ENCODE results near the gene C1orf185. TPM values are rescaled to one million over a fixed set of nuclear protein-coding genes. Genes with fewer than 3 reads are reported as not detected.
"Not testable (repeated sequence)": the region's sequence is repeated elsewhere in the genome, so short reads cannot be mapped to it uniquely, and the experiment has no call there.

Gene C1orf185
- polyA plus RNA-seq, 1 donor (not counting 4 experiments of a cell fraction or from before 2014, with no cell fraction given) = not detected

GRCh38 chr1:51133045-51133444 is 31.0 kb downstream of the C1orf185 start:
- H2AFZ ChIP-seq (ENCODE audit: control insufficient read depth, low read length) = no peak overlapping the region
- H3K27ac ChIP-seq (ENCODE audit: control insufficient read depth, insufficient read depth, low read length) = no peak overlapping the region
- no peaks in the 10 kb centered on the region for H3K36me3 ChIP-seq (ENCODE audit: control insufficient read depth in 2 of 2, extremely low read depth in 1 of 2, insufficient read depth in 2 of 2, low read length in 2 of 2)
- no peaks in the 10 kb centered on the region for H3K9me1 ChIP-seq (ENCODE audit: control insufficient read depth, extremely low read depth, insufficient read depth, low read length)
- no peaks in the 10 kb centered on the region for H4K20me1 ChIP-seq (ENCODE audit: control insufficient read depth, extremely low read depth, insufficient read depth, low read length)
- H3K9me3 ChIP-seq (ENCODE audit: control insufficient read depth, low read depth, low read length) = no peaks in the 10 kb centered on the region
- no peak for DNase-seq (ENCODE audit: low read depth, low spot score)
- H3K4me2 ChIP-seq (ENCODE audit: control insufficient read depth, extremely low read depth, insufficient read depth, low read depth, low read length) = no peak overlapping the region
- no peak for FAIRE-seq
- H3K27me3 ChIP-seq (ENCODE audit: control insufficient read depth, extremely low read depth, insufficient read depth, low read length) = no peaks in the 10 kb centered on the region
- no peak overlapping the region for H3K4me3 ChIP-seq (ENCODE audit: control insufficient read depth in 2 of 3, extremely low read depth in 1 of 3, insufficient read depth in 2 of 3, low read depth in 1 of 3, low read length in 3 of 3)
- H3K9ac ChIP-seq (ENCODE audit: control insufficient read depth, extremely low read depth, insufficient read depth, low read length) = no peak overlapping the region
- TF ChIP-seq EZH2 (IDR thresholded peaks at IDR 0.05; ENCODE audit: low read length) (no peak), CTCF (optimal IDR thresholded peaks at IDR 0.05 in 1 of 3, IDR thresholded peaks at IDR 0.05 in 1 of 3, conservative IDR thresholded peaks at IDR 0.05 in 1 of 3; ENCODE audit: extremely low read depth in 1 of 3, insufficient read depth in 2 of 3, low read length in 3 of 3) (no peak)
- no peaks in the 10 kb centered on the region for H3K79me2 ChIP-seq (ENCODE audit: control insufficient read depth, insufficient read depth, low read length)
- H3K4me1 ChIP-seq (ENCODE audit: control insufficient read depth, extremely low read depth, insufficient read depth, low read length) = no peaks in the 10 kb centered on the region
- dilution Hi-C loops (cut with MboI; ENCODE audit: extremely low pct_ligation_motif_present, low sequenced_read_pairs) = no loop called here

- H3K4me3 ChIP-seq (ENCODE audit: control insufficient read depth in 2 of 3, extremely low read depth in 1 of 3, insufficient read depth in 2 of 3, low read depth in 1 of 3, low read length in 3 of 3); H3K4me2 ChIP-seq (ENCODE audit: control insufficient read depth, extremely low read depth, insufficient read depth, low read depth, low read length); H3K9me1 ChIP-seq (ENCODE audit: control insufficient read depth, extremely low read depth, insufficient read depth, low read length); H3K4me1 ChIP-seq (ENCODE audit: control insufficient read depth, extremely low read depth, insufficient read depth, low read length); H3K27ac ChIP-seq (ENCODE audit: control insufficient read depth, insufficient read depth, low read length); H4K20me1 ChIP-seq (ENCODE audit: control insufficient read depth, extremely low read depth, insufficient read depth, low read length); DNase-seq (ENCODE audit: low read depth, low spot score); H2AFZ ChIP-seq (ENCODE audit: control insufficient read depth, low read length); H3K36me3 ChIP-seq (ENCODE audit: control insufficient read depth in 2 of 2, extremely low read depth in 1 of 2, insufficient read depth in 2 of 2, low read length in 2 of 2); H3K9me3 ChIP-seq (ENCODE audit: control insufficient read depth, low read depth, low read length); H3K27me3 ChIP-seq (ENCODE audit: control insufficient read depth, extremely low read depth, insufficient read depth, low read length); dilution Hi-C loops (cut with MboI; ENCODE audit: extremely low pct_ligation_motif_present, low sequenced_read_pairs); FAIRE-seq; H3K79me2 ChIP-seq (ENCODE audit: control insufficient read depth, insufficient read depth, low read length); H3K9ac ChIP-seq (ENCODE audit: control insufficient read depth, extremely low read depth, insufficient read depth, low read length): not testable (repeated sequence)
Measured at GRCh38 chr1:51137696-51138095, 35.7 kb downstream of the C1orf185 start.

GRCh38 chr1:51139474-51139873 is 37.4 kb downstream of the C1orf185 start:
- Histone ChIP-seq H4K20me1 (ENCODE audit: control insufficient read depth, extremely low read depth, insufficient read depth, low read length) (no peaks in the 10 kb centered on the region), H3K36me3 (ENCODE audit: control insufficient read depth in 2 of 2, extremely low read depth in 1 of 2, insufficient read depth in 2 of 2, low read length in 2 of 2) (no peaks in the 10 kb centered on the region), H3K79me2 (ENCODE audit: control insufficient read depth, insufficient read depth, low read length) (no peaks in the 10 kb centered on the region), H3K9ac (ENCODE audit: control insufficient read depth, extremely low read depth, insufficient read depth, low read length) (no peak overlapping the region), H3K27me3 (ENCODE audit: control insufficient read depth, extremely low read depth, insufficient read depth, low read length) (peaks cover 4% of the 10 kb centered on the region), H3K27ac (ENCODE audit: control insufficient read depth, insufficient read depth, low read length) (no peak overlapping the region), H3K9me1 (ENCODE audit: control insufficient read depth, extremely low read depth, insufficient read depth, low read length) (no peaks in the 10 kb centered on the region), H3K4me3 (ENCODE audit: control insufficient read depth in 2 of 3, extremely low read depth in 1 of 3, insufficient read depth in 2 of 3, low read depth in 1 of 3, low read length in 3 of 3) (no peak overlapping the region), H3K9me3 (ENCODE audit: control insufficient read depth, low read depth, low read length) (no peaks in the 10 kb centered on the region), H3K4me2 (ENCODE audit: control insufficient read depth, extremely low read depth, insufficient read depth, low read depth, low read length) (no peak overlapping the region), H3K4me1 (ENCODE audit: control insufficient read depth, extremely low read depth, insufficient read depth, low read length) (no peaks in the 10 kb centered on the region), H2AFZ (ENCODE audit: control insufficient read depth, low read length) (no peak overlapping the region)
- FAIRE-seq = no peak
- dilution Hi-C loops (cut with MboI; ENCODE audit: extremely low pct_ligation_motif_present, low sequenced_read_pairs) = no loop called here
- no peak for DNase-seq (ENCODE audit: low read depth, low spot score)
- TF ChIP-seq CTCF (optimal IDR thresholded peaks at IDR 0.05 in 1 of 3, IDR thresholded peaks at IDR 0.05 in 1 of 3, conservative IDR thresholded peaks at IDR 0.05 in 1 of 3; ENCODE audit: extremely low read depth in 1 of 3, insufficient read depth in 2 of 3, low read length in 3 of 3) (no peak), EZH2 (IDR thresholded peaks at IDR 0.05; ENCODE audit: low read length) (no peak)
